NB4 (cell line): ENCODE results near the gene MYO7A.

Source experiments
- DNase-seq: peaks from one replicate; pipeline ENCODE4 v3.0.0; 2010; ENCODE audit warnings: low read depth
- H3K4me3 ChIP-seq: one replicate; pipeline ENCODE4 v1.5.1; 2011; ENCODE audit warnings: mild to moderate bottlenecking, low read depth, low read length, moderate library complexity
- MAX ChIP-seq: IDR thresholded peaks from 2 replicates; pipeline ENCODE4 v1.6.1; 2011; ENCODE audit warnings: low read depth, low read length
- MYC ChIP-seq: IDR thresholded peaks from 2 replicates; pipeline ENCODE4 v1.6.1; 2011; ENCODE audit warnings: low read depth, low read length
- POLR2A ChIP-seq: IDR thresholded peaks from 2 replicates; pipeline ENCODE4 v1.6.1; 2011; ENCODE audit warnings: mild to moderate bottlenecking; ENCODE audit not compliant: insufficient read length; ENCODE audit errors: extremely low read depth
- TF ChIP-seq, protein P1 (sequence below): IDR thresholded peaks from one replicate; pipeline ENCODE4 v1.5.1; 2012; ENCODE audit warnings: low read depth, low read length

MYO7A gene

DNA sequence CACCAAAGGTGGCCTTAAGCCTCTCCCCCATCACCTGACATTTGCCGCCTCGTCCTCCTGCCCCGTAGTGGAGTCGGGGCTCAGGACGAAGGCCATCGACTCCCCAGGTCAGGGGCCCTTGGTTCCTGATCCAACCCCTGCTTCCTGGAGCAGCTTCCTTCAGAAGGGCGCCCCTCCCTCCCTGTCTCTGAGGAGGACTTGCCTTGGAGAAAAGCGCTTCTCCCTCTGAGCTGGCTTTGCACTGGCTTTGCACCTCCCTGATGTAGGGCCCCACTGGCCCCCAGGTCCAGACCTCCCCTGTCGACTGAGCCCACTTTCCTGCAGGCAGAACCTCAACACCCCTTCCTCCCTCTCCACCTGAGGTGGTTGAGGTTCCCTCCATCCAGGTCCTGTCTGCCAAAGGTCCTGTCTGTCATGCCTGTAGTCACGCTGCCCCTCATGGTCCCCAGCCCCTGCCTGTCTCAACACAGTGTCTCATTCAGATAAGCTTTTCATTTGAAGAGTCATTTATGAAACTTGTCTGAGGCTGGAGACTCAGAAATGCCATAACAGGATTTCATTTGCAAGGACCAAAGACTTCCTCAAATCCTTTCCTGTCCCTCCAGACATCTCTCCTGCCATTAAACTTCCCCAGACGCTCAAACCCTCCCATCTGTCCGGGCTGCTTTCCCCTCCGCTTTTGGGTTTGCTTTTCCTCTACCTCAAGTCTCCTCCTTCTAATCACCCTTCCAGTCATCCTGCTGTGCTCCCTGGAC, 78.4 kb downstream of the MYO7A start:
- H3K4me3 ChIP-seq = no peak overlapping the region
- TF ChIP-seq MYC (no peak), MAX (no peak), POLR2A (no peak)
- TF ChIP-seq, protein P1, sequence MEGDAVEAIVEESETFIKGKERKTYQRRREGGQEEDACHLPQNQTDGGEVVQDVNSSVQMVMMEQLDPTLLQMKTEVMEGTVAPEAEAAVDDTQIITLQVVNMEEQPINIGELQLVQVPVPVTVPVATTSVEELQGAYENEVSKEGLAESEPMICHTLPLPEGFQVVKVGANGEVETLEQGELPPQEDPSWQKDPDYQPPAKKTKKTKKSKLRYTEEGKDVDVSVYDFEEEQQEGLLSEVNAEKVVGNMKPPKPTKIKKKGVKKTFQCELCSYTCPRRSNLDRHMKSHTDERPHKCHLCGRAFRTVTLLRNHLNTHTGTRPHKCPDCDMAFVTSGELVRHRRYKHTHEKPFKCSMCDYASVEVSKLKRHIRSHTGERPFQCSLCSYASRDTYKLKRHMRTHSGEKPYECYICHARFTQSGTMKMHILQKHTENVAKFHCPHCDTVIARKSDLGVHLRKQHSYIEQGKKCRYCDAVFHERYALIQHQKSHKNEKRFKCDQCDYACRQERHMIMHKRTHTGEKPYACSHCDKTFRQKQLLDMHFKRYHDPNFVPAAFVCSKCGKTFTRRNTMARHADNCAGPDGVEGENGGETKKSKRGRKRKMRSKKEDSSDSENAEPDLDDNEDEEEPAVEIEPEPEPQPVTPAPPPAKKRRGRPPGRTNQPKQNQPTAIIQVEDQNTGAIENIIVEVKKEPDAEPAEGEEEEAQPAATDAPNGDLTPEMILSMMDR = no peak
- DNase-seq = peak; percentile 23

GRCh38 chr11:77207019-77207485, 79.0 kb downstream of the MYO7A start:
- no peak for DNase-seq
- no peak overlapping the region for H3K4me3 ChIP-seq
- TF ChIP-seq MAX (no peak), MYC (no peak), POLR2A (no peak)
- TF ChIP-seq, protein P1 = no peak

DNA sequence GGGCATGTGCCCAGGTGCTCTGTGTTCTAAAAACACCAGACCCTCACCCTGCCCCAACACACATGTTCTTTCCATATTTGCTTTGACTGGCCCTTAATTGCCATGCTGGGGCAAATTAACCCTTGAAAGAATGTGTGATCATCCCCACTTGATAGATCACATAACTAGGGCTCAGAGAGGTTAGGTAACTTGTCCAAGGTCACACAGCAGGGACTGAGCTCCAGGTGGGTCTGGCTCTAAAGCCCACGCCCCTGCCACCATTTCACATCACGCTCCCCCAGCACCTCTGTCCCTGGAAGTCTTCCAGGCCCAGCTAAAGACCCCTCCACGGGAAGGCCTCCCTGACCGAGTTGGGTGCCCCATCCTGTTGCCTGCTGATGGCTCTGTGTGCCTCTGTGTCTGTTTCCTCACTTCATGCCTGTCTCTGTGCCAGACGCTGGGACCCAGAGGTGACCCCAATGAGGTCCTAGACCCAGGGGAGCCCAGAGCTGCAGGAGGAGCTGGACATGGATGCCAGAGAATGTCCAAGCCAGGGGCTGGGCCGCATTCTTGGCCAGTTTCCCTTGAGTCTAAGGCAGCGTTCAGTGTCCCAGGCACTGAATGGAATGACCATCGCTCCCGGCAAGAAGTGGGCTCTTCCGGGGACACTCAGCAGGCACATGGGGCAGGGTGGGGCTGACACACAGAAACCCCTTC, 79.7 kb downstream of the MYO7A start:
- TF ChIP-seq, protein P1 = no peak
- TF ChIP-seq POLR2A (no peak), MAX (no peak), MYC (no peak)
- DNase-seq = no peak
- H3K4me3 ChIP-seq = no peak overlapping the region

GRCh38 chr11:77208535-77208934, 80.5 kb downstream of the MYO7A start:
- no peak for TF ChIP-seq MAX
- TF ChIP-seq, protein P1 = no peak
- TF ChIP-seq POLR2A = no peak
- TF ChIP-seq MYC = no peak
- H3K4me3 ChIP-seq = no peak overlapping the region
- DNase-seq = no peak

GRCh38 chr11:77209663-77210062, 81.6 kb downstream of the MYO7A start:
- H3K4me3 ChIP-seq = no peak overlapping the region
- TF ChIP-seq MYC (no peak), POLR2A (no peak), MAX (no peak)
- TF ChIP-seq, protein P1 = no peak
- no peak for DNase-seq
